Left renal cortex interstitium (tissue), 4 donors: Measurements from ENCODE around the gene ARHGAP11B.
A peak's percentile ranks its signal among the peaks of the same experiment; 100 is the strongest.
"Not testable (repeated sequence)": the region's sequence is repeated elsewhere in the genome, so short reads cannot be mapped to it uniquely, and the experiment has no call there.

Source experiments
- DNase-seq, 4 donors: peaks; one replicate each; pipeline ENCODE4 v3.0.0-alpha.2; 2013; ENCODE audit warnings: low read depth in 4 of 4, low spot score in 2 of 4, missing footprints in 1 of 4

The ARHGAP11B gene

GRCh38 chr15:30625436-30626193 is at the start of gene ARHGAP11B:
Gene ARHGAP11B, plus strand, starts transcription at chr15:30626128.
- peak; percentile 97 to 100 (median 98) for DNase-seq

- DNase-seq: not testable (repeated sequence)
These were observed 46.4 kb upstream of the ARHGAP11B start for GRCh38 chr15:30579394-30579970.

GRCh38 chr15:30580716-30581115 is 45.2 kb upstream of the ARHGAP11B start:
- DNase-seq: not testable (repeated sequence)

- not testable (repeated sequence) for DNase-seq
These were observed 27.0 kb upstream of the ARHGAP11B start for GRCh38 chr15:30598953-30599352.

- not testable (repeated sequence) for DNase-seq
These were observed 22.1 kb upstream of the ARHGAP11B start, which contains the start of gene GOLGA8H for GRCh38 chr15:30603796-30604195. Gene GOLGA8H, plus strand, starts transcription at chr15:30604028. Its CDS starts 98 bp downstream, at chr15:30604126.

- DNase-seq: not testable (repeated sequence)
These were observed 13.7 kb upstream of the ARHGAP11B start for GRCh38 chr15:30612271-30612670.

GRCh38 chr15:30621342-30621741 is 4.6 kb upstream of the ARHGAP11B start:
- DNase-seq: not testable (repeated sequence)

GRCh38 chr15:30626194-30626565 is 252 bp downstream of the ARHGAP11B start:
- peak in 3 of 4 donors; percentile 8 to 21 (median 10) for DNase-seq

- DNase-seq: not testable (repeated sequence)
These were observed 704 bp downstream of the ARHGAP11B start for GRCh38 chr15:30626632-30627031.

GRCh38 chr15:30650012-30650929 is 24.3 kb downstream of the ARHGAP11B start:
- DNase-seq: no peak

- peak in 1 of 4 donors; percentile 13 for DNase-seq
These were observed 35.2 kb downstream of the ARHGAP11B start for GRCh38 chr15:30661154-30661553.

- not testable (repeated sequence) for DNase-seq
These were observed 43.7 kb downstream of the ARHGAP11B start for GRCh38 chr15:30669621-30670020.

GRCh38 chr15:30670056-30670455 is 44.1 kb downstream of the ARHGAP11B start:
- DNase-seq: no peak

GRCh38 chr15:30671309-30671708 is 45.4 kb downstream of the ARHGAP11B start:
- no peak for DNase-seq

GRCh38 chr15:30675126-30675525 is 49.2 kb downstream of the ARHGAP11B start:
- DNase-seq: no peak

- DNase-seq: not testable (repeated sequence)
These were observed 50.0 kb downstream of the ARHGAP11B start for GRCh38 chr15:30675891-30676290.

GRCh38 chr15:30680997-30681396 is 55.1 kb downstream of the ARHGAP11B start:
- not testable (repeated sequence) for DNase-seq

GRCh38 chr15:30685709-30686285 is 59.9 kb downstream of the ARHGAP11B start:
- DNase-seq: not testable (repeated sequence)

- not testable (repeated sequence) for DNase-seq
These were observed 60.7 kb downstream of the ARHGAP11B start for GRCh38 chr15:30686651-30687050.
